Germinal center (tissue), 1 donor: ENCODE data around the gene CDH26.

ENCODE experiments used
- DNase-seq: peaks from one replicate; pipeline ENCODE4 v3.0.0; 2012; ENCODE audit warnings: mixed read lengths, low spot score

Gene CDH26

DNA sequence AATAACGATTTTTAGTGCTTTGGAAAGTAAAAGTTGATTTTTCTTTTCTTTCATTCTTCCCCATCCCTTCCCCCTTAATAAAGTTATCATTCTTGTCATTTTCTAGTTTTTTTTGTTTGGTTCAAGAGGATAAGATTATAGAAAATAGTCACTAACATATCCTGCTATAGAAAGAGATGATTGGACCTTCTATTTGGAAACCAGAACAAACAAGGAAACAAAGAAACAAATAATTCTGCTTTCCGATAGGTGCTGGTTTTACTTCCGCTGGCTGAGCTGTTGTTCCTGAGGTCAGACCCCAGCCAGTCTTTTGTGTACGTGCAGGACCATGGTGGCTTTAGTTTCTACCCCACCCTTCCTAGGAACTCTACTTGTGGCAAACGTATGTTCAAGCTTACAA, at the start of gene CDH26:
CDH26 (plus strand) TSS at position 301 of the 400 bp plus-strand sequence. CDS start 304 bp downstream, outside the sequence.
- DNase-seq: no peak

DNA sequence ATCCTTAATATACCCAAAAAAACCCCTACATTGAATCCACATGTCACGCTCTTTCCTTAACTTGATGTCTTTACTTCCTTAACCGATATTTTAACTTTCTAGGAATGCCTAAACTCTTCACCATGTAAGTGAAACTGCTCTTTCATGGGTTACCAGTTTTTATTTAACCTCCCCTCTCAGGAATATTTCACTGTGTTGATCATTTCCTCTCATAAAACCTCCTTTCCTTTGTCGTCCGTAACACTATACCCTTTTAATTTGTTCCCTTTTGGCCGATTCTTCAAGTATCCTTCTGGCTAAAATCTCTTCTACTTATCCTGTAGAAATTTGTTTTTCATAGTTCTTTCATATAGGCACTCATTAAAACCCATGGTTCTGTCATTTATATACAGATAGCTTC, 49.4 kb upstream of the CDH26 start:
- DNase-seq: no peak

DNA sequence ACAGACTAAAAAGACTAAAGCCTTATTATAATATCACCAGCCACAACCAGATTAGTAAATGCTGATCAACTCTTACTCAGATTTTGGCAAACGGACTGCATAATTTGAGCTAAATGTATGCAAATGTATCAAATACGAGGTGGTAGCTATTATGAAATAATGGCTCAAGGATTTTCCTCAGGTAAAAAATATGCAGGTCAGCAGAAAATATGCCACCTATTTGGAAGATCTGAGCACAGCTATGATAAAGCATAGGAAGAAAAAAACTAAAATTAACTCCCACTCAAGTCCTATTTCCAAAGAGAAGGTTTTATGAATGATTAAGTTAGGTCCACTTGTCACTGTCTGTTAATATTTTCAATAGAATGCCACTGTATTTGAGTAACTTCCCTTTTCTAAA, 47.2 kb upstream of the CDH26 start:
- no peak for DNase-seq

DNA sequence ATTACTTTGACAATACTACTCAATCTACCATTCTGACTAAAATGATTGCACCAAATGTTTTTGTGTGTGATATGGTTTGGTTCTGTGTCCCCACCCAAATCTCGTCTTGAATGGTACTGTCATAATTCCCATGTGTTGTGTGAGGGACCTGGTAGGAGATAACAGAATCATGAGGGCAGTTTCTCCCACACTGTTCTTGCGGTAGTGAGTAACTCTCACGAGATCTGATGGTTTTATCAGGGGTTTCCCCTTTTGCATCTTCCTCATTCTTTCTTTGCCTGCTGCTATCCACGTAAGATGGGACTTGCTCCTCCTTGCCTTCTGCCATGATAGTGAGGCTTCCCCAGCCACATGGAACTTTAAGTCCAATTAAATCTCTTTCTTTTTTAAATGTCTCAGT, 45.6 kb upstream of the CDH26 start:
- DNase-seq: no peak

DNA sequence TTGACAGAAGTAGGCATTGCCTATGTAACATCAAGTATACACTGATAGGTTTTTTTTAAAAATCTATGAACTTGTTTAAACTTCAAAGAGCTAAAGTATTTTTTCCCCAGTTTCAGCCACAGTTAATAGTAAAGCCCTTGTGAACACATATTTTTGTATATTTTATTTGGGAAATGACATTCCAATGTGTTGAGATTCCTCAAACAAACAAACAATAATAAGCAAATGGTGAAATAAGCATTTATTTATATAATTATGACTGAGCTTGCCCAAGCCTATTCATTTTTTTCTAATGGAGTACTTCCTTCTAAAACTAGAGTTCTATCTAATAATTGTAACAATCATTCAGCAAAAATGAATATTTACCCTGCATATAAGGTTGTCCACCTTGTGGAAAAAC, 37.3 kb upstream of the CDH26 start:
- no peak for DNase-seq

DNA sequence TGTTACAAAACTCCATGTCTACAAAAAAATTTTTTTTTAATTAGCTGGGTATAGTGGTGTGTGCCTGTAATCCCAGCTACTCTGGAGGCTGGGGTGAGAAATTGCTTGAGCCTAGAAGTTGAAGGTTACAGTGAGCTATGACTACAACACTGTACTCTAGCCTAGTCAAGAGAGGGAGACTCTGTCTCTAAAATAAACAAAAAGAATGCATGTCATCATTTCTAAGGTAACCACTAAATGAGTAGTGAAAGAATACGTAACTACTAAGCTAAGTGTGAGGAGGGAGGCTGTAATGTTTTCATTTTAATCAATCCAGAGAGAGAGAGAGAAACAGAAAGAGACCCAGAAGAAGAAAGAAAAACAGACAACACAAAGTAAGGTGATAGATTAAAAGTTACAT, 34.7 kb upstream of the CDH26 start:
- no peak for DNase-seq

DNA sequence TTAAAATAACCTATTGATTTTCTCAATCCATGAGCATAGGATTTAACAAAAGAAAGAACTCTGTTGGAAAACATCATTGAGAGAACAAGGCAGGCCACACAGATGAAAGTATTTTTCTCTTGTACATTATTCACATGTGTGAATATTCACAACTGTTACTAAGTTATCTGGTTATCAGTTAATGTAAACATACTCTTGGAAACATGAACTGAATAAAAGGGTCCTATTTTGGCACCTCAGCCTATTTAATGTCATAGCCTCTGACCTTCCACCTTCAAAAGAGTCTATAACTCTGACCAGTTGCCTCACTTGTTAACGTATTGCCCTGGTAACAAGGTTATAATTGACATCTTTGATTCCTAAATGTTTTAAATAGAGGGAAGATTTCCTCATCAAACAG, 32.9 kb upstream of the CDH26 start:
- no peak for DNase-seq

DNA sequence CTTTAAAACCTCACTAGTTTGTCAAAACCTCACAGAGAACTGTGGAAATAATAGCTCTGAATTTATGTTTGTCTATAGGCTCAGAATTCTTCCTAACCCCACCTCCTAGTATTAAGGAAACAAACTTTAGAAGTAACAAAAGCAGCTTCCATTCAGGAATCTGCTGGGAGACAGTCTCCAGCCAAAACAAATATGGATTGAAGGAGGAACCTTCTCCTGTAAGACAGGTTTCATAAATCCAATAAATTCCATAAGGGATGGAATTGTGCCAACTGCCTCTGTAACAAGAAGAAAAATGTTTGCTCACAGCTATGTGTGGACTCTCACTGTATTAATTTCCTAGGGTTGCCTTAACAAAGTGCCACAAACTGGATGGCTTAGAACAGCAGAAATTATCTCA, 32.3 kb upstream of the CDH26 start:
- no peak for DNase-seq

DNA sequence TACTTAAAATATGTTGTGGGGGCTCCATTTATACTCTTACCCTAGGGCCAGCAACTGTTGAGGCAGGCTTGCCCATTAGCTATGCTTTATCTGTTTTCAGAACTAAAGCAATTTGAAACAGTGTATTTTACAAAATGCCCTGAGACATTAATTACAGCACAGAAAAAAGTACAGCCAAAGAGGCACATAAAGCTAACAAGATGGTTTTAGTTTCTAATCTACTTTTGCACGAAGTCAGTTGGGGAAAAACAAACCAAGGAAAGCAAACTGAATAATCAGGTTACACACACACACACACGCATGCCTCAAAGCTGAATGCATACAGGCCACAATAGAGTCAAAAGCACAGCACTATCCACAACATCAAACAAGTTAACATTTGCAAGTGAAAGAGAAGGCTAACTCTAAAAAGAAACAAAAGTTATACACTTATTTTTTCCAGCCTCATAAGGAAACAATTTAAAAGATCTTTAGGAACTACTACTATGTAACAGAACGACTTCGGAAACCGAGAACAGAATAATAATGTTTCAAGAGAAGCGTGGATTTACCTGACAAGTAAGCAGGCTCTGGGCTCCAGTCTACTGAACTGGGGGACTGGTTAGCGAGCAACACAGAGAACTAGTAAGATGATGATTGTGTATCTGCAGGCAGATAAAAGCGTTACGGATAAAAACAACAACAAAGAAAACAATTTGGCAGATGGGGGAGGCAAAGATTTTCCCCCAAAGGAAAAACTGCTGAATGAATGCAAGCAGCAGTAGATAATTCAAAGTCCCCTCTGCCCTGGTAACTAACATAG, 26.5 kb upstream of the CDH26 start:
- no peak for DNase-seq

DNA sequence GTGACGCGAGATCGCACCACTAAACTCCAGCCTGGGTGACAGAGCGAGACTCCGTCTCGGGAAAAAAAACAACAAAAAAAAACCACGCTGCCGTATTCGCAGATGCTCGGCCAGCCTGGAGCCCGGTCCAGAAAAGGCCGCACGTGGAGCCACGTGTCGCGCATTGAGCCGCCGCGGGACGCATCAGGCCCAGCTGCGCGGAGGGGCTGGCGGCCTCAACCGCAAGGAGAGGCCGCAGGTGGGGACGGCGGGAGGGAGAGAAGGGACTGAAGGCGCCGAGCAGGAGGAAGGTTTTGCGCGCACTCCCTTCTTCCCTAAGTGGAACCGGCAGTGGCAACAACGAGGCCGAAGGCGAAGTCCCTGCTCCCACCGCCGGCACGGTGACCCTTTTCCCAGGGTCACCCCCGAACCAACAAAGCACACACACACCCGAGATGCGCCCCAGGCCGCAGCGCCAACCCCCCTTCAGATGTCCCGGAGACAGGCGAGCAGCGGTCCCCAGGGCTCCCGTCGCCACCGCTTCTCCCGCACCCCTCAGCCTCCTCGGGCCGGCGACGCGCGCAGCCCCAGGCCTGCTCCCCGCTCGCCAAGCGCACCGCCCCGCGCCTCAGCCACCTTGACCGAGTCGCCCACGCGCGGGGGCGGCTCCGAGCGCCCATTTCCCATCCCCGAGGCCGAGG, 25.5 kb upstream of the CDH26 start:
- DNase-seq: no peak

DNA sequence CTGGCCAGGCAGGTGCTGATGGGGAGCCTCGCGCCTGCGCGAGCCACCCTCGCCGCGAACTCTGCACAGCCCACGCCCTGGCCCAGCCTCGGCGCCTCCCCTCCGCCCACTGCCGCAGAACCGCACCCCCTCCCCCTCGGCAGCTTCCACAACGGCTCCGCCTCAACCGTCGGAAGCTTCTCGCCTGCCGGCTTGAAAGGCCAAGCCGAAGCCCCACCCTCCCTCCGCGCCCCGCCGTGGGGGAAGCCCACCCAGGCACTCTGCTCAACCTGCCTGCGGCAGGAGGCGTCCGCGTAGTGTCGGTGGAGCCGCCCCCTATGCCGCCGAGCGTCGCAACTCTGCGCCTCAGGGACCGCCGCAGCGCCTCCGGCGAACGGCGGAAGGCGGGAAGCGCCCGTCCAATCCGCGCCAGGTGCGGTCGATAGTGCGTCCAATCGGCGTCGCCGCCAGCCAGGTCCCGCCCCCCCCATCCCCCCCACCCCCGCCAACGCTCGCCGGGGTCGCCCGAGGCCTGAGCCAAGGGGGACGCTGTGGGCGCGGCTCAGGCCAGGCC, 24.9 kb upstream of the CDH26 start, which contains the start of gene SYCP2:
SYCP2 (minus strand) TSS at position 342 of the 553 bp plus-strand sequence. CDS start 11,224 bp downstream, outside the sequence.
- DNase-seq: peak; percentile 66

DNA sequence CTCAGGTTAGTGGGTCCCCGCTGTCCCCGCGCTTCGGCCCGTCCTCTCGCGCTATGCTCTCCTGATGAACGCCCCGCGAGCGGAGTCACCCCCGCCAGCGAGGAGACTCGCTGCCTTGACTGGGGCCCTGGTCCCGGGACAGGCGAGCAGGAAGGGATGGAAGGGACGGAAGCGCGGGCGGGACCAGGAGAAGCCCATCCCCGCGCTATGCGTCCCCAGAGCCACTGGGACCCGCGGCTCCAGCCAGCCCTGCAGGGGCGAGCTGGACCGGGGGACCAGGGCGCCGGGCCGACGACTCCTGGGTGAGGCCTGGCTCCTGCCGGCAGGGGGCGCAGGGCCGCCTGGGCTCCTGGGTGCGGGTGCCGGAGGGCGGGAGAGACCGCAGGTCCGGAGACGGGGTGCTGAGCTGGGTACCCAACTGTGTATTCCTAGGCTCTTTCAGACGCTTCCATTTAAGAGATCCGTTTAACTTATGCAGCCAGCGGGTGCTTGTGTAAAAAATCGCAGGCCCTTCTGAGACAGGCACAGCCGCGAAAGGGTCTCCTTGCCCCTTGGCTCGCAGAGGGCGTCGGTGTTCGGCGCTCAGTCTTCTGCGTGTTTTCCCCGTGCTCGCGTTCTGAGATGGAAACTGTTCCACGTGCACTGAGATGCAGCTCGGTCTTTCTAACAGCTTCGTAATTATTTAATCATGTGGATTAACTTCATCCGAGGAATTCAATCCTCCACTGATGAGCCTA, 24.2 kb upstream of the CDH26 start:
- peak; percentile 84 for DNase-seq

DNA sequence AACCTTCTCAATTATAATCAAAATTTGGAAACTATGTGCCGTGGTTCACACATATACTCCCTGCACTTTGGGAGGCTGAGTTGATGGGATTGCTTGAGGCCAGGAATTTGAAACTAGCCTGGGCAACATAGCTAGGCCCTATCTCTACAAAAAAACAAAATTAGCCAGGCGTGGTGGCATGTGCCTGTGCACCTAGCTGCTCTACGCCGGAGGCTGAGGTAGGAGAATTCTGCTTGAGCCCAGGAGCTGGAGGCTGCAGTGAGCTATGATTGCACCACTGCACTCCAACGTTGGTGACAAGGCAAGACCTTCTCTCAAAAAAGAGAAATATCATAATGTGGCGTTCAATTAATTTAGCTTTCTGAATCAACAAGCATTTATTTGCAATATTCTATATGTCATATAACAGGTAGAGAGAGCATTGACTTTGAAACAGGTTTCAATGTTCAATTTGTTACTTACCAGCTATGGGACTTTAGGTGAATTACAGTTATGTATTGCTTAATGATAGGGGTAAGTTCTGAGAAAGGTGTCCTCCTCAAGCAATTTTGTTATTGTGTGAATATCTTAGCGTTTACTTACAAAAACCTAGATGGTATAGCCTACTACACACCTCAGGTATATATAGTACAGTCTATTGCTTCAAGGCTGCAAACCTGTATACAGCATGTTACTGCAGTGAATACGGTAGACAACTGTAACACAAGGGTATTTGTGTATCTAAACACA, 22.6 kb upstream of the CDH26 start:
- DNase-seq: no peak

DNA sequence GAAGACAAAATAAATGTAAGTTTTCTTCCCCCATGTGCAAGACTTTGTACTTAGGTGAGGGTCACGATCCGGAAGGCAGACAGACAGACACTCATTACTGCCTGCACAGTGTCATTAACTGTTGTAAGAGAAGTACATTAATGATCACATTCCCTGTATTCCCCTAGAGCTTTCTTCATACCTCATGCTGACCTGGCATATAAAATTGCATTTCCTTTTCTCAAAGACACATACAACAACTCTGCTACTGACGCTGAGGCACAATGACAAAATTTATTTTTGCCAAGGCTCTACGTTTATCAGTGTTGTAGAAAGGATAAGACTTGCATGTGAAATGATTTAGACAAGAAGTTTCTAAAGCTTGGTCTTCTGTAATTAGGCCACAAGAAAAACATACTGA, 21.8 kb upstream of the CDH26 start:
- no peak for DNase-seq

DNA sequence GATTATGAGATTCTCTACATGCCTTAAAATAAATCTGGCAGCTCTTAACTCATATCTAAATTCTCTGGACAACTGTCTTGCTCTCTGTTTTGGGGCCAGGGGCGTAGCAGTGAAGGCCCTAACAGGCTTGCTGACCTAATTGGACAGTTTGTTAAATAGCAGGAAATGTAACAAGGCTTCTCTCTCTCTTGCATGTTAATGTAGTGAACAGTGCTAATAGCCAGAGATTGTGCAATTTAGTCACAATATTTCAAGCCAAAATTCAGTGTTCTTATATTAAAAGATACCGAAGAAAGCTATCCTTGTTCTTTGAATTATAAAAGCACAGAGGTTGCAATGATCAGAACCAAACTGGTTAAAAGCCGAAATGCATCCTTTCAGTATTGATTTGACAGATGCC, 21.1 kb upstream of the CDH26 start:
- DNase-seq: no peak

DNA sequence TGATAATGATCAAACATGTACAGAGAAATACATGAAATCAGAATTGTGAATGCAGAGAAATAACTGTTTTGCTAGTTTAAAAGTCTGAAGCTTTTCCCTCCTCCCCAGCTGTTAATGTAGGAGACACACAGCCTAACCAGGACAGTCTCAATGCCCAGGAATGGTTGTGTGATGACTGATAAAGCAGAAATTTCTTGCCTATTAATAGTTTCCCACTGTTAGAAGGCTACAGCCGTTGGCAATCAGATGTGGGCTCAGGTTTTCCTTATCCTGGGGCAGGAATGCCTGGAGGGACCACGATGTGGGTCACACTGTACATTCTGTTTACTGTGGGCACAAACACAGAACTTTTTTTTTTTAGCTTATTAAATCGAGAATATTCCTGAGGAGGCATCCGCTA, 20.0 kb upstream of the CDH26 start:
- no peak for DNase-seq

DNA sequence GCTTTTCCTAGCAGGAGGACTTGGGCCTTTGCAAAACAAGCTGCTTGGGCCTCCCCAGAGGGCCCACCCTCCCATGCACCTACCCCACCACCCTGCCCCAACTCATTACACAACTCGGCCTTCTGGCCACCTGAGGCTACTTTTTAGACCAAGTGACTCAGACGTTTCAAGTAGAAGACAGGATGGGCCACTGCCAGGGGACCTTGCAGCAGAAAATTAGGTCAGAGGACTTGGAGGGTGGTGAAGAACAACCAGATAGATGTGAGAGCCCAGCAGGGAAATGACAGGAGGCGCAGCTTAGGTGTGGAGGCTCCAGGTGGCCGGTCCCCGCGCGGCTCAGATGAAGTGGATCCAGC, 19.5 kb upstream of the CDH26 start:
- DNase-seq: no peak

DNA sequence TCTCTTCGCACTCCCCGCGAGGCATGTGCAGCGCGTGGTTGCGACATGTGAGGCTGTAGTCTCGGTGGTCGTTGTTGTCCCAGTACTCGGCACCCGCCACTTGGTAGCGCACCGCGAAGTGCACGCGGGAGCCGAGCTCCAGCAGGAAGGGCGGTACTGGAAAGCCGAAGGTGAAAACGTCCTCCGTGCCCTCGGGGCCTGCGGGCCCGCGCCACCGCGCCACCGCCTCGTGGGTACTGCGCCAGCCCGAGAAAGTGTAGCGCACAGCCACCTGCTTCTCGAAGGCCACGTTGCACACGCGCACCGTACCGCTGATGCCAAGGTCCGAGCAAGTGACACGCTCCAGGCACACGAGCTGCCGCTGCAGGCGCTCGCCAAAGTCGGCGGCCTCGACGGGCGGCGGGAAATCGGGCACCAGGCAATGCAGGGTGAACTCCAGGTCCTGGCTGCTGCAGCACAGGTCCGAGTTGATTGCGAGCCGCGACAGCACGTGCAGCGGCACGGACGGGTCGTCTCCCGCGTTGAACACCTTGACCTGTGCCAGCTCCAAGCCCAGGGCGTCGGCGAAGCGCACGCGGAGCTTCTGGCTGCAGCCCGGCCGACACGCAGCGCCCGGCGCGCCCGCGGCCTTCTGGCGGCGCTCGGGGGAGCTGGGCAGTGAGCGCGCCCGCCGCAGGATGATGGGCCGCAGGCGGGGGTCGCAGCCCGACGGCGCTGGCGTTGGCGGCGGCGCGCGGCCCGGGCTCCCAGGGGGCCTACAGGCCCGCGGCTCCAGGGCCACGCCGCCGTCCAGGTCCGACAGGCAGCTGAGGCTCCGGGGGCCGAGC, 19.0 kb upstream of the CDH26 start:
- DNase-seq: no peak

DNA sequence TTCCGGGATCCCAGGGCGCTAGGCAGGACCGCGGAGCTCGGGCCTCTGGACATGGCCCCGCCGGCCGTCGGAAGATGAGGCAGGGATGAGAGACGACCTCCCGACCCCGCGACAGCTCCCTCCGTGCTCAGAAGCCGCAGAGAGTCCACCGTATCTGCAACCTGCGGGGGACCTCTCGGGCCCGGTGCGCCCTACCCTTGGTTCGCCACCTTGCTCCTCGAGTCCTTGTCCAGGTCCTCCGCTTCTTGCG, 18.4 kb upstream of the CDH26 start:
- peak; percentile 9 for DNase-seq

DNA sequence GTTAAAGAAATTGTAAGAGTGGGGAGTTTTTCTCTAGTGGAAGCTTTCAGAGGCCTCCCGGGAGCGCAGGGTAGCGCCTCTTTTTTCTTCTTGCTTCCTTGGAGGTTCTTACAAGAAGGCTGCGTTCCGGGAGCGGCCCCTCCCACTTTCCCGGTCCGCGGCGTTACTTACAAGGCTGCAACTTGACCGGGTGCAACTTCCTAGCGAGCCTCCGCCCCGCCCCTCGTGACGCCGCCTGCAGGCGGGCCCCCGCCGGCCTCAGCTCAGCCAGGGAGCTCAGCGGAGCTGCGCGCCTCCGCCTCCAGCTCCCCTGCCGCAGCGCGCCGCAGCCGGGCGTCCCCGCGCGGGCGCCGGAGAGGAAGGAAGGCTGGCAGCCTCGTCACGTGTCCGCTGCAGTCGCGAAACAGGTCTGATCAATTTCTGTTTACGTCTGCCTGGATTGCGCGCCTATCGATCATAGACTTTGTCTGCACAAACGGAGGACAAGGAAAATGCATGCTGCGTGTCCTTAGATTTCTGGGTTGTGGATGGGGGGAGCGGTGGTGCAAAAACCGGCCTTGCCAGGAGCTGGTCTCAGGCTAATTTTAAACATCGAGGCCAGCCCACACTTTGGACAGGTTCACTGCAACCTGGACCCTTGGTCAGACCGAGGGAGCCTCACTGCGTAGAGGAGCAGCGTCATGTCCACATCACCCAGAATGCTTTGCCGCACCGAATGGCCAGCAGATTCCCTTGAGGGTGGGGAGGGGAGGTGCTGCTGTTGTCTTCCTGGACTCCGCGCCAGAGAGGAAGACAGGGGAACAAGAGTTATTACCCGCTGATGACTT, 17.9 kb upstream of the CDH26 start, which contains the start of the genes FAM217B and PPP1R3D:
FAM217B (plus strand) TSS at position 261 of the 827 bp plus-strand sequence. CDS start 3,555 bp downstream, outside the sequence.
PPP1R3D (minus strand) TSS at position 177 of the 827 bp plus-strand sequence. CDS start 374 bp downstream, outside the sequence.
- peak; percentile 94 for DNase-seq
